BJ (cell line): ENCODE measurements around the gene PTPRN. TPM values are rescaled to one million over a fixed set of nuclear protein-coding genes. Genes with fewer than 3 reads are reported as not detected.
"Not testable (repeated sequence)": the region's sequence is repeated elsewhere in the genome, so short reads cannot be mapped to it uniquely, and the experiment has no call there.

ENCODE experiments used
- CTCF ChIA-PET: fragments of 350-600 bp; formaldehyde crosslinking; extraction: SDS; loops from one replicate; lab custom pipeline; 2021; ENCODE audit warnings: antibody characterized with exemption, inconsistent platforms; lab: Yijun Ruan, JAX
- POLR2A ChIA-PET: fragments of 300-600 bp; sonication (Branson Sonifier 250); formaldehyde crosslinking; extraction: SDS; loops from one replicate; lab custom pipeline; 2021; ENCODE audit warnings: antibody characterized with exemption; lab: Charles Lee
- DNase-seq: peaks from one replicate; pipeline ENCODE4 v3.0.0-alpha.2; 2011; ENCODE audit warnings: low read depth
- H3K27me3 ChIP-seq: 2 replicates; pipeline ENCODE4 v1.6.0; 2011; ENCODE audit warnings: low read length; ENCODE audit not compliant: control insufficient read depth, insufficient read depth
- H3K36me3 ChIP-seq: 2 replicates; pipeline ENCODE4 v1.5.1; 2011; ENCODE audit warnings: low read length; ENCODE audit not compliant: control insufficient read depth, insufficient read depth
- H3K4me3 ChIP-seq: 2 replicates; pipeline ENCODE4 v1.5.1; 2011; ENCODE audit warnings: low read depth, mild to moderate bottlenecking, control low read depth, low read length
- CTCF ChIP-seq: IDR thresholded peaks from 2 replicates; pipeline ENCODE4 v1.5.1; 2011; ENCODE audit warnings: low read depth, mild to moderate bottlenecking, control low read depth, inconsistent platforms, low read length, moderate library complexity; ENCODE audit not compliant: insufficient read depth
- polyA plus RNA-seq: library from polyadenylated mRNA; depleted of rRNA; stranded (reverse); fragments of >200 nt; gene quantifications from 2 replicates; pipeline ENCODE4 v1.2.3, GENCODE V29; 2011

The PTPRN gene
- polyA plus RNA-seq, 1 experiment = 7.0 TPM

GRCh38 chr2:219261024-219261855, 48.0 kb downstream of the PTPRN start:
- no peak for DNase-seq
- no peak for TF ChIP-seq CTCF
- CTCF ChIA-PET = interaction anchor here (1.1 to 3.9 kb wide), 4 partner anchors 9 to 34 kb away, joined by 3 to 33 read pairs (median 6); partner anchors contain the start of gene DNAJB2
- peaks cover 9% of the 10 kb centered on the region for H3K27me3 ChIP-seq
- POLR2A ChIA-PET = no interaction called here
- no peaks in the 10 kb centered on the region for H3K36me3 ChIP-seq
- H3K4me3 ChIP-seq = no peak overlapping the region

GRCh38 chr2:219258942-219259341, 50.3 kb downstream of the PTPRN start:
- POLR2A ChIA-PET, H3K36me3 ChIP-seq, H3K4me3 ChIP-seq, DNase-seq: not testable (repeated sequence)
- CTCF ChIA-PET = interaction anchor here (0.8 to 3.6 kb wide), 3 partner anchors 9 to 36 kb away, joined by 3 to 16 read pairs (median 4); no protein-coding TSS in a partner anchor
- H3K27me3 ChIP-seq = peaks cover 12% of the 10 kb centered on the region

- DNase-seq = no peak
- ChIA-PET POLR2A (no interaction called here), CTCF (interaction anchor here (1.3 to 9.5 kb wide), 3 partner anchors 23 to 83 kb away, joined by 3 to 61 read pairs (median 24); partner anchors contain the start of gene DNAJB2)
- Histone ChIP-seq H3K4me3 (peak overlapping the region; percentile 52), H3K27me3 (peaks cover 6% of the 10 kb centered on the region), H3K36me3 (no peaks in the 10 kb centered on the region)
- TF ChIP-seq CTCF = 0 out of 2 replicates have a peak, but pooled peaks have one; percentile 1
Measured at GRCh38 chr2:219254590-219255201, 54.5 kb downstream of the PTPRN start.

- Histone ChIP-seq H3K36me3 (no peaks in the 10 kb centered on the region), H3K4me3 (peak within 1 kb of the TSS; percentile 52), H3K27me3 (peaks cover 5% of the 10 kb centered on the region)
- DNase-seq = no peak
- TF ChIP-seq CTCF = peak; percentile 4; the same call in 1 of the 2 replicates
- POLR2A ChIA-PET = interaction anchor here (0.6 kb wide), 1 partner anchor 164 kb away, joined by 4 read pairs; the partner anchor contains the start of gene DES
- CTCF ChIA-PET = interaction anchor here (0.9 to 9.5 kb wide), 5 partner anchors 9 to 83 kb away, joined by 3 to 61 read pairs (median 4); partner anchors contain the start of gene DNAJB2
Measured at GRCh38 chr2:219253753-219254589, 55.2 kb downstream of the PTPRN start, which contains the start of gene TUBA4A. Gene TUBA4A (minus strand): TSS chr2:219253918. CDS start chr2:219253858, 60 bp downstream.
